Measurements from ENCODE around the gene PCDHB11.
"Not testable (repeated sequence)": the region's sequence is repeated elsewhere in the genome, so short reads cannot be mapped to it uniquely, and the experiment has no call there.

Gene PCDHB11

DNA sequence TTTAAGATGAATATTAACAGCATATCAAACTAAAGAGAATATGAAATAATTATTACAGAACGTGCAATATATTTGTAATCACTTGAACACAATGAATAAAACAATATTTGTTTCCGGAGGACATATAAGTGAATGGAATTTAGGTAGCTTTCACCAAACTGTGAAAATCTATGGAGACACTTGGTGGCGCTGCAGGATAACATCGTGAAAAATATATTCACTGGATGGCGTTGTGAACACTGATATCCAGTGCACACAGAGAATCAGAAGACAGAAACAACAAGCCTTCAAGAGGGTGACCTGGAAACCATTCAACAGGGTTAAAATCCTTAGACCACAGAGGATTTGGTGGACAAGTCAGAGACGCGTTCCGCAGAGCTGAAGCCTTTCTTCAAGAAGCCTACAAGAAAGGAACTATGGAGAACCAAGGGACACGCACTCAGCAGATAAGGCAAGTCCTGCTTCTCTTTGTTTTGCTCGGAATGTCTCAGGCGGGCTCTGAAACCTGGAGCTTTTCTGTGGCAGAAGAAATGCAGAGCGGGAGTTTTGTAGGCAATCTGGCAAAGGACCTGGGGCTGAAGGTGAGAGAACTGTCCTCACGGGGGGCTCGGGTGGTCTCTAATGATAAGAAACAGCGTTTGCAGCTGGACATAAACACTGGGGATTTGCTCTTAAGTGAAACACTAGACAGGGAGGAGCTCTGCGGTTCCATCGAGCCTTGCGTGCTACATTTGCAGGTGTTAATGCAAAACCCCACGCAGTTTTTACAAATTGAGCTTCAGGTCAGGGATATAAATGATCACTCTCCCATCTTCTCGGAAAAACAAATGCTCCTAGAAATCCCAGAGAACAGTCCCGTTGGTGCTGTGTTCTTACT, at the start of gene PCDHB11:
Gene PCDHB11, plus strand, starts transcription at position 269 of the 877 bp plus-strand sequence. Its CDS starts 148 bp downstream, at position 417.
- DNase-seq (ENCODE audit: low spot score) = peak; percentile 59

DNA sequence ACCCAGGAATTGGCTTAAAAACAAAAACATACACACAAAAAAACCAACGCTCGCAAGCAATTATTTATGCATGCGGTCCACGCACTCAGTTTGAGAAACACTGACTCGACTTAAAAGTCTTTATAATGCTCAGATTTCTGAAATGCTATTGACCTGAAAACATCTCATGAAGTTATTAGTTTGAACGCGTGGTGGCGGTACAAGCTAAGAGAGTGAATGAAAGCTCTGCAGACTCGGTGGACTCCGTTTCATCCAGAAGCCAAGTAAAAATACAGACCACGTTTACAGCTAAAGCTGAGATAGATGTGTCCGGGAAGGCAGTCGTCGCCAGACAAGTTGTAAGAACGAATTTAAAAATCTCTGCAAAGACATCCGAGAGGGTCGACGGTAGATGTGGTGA, 49.6 kb upstream of the PCDHB11 start, which contains the start of gene PCDHB6:
Gene PCDHB6, plus strand, starts transcription at position 246 of the 400 bp plus-strand sequence. CDS start 201 bp downstream, outside the sequence.
- DNase-seq (ENCODE audit: low spot score) = no peak

DNA sequence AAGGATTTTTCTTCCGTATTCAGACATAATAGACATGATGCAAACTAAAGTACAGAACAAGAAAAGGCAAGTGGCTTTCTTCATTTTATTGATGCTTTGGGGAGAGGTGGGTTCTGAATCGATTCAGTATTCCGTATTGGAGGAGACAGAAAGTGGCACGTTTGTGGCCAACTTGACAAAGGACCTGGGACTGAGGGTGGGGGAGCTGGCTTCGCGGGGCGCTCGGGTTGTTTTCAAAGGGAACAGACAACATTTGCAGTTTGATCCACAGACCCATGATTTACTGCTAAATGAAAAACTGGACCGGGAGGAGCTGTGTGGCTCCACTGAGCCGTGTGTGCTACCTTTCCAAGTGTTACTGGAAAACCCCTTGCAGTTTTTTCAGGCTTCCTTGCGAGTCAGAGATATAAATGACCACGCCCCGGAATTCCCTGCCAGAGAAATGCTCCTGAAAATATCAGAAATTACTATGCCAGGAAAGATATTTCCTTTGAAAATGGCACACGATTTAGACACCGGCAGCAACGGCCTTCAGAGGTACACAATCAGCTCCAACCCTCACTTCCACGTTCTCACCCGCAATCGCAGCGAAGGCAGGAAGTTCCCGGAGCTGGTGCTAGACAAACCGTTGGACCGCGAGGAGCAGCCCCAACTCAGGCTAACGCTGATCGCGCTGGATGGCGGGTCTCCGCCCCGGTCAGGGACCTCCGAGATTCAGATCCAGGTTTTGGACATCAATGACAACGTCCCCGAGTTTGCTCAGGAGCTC, 49.0 kb upstream of the PCDHB11 start:
- no peak for DNase-seq (ENCODE audit: low spot score)

GRCh38 chr5:141150993-141151325, 48.5 kb upstream of the PCDHB11 start:
- DNase-seq (ENCODE audit: low spot score) = no peak

- not testable (repeated sequence) for DNase-seq (ENCODE audit: low spot score)
Measured at GRCh38 chr5:141151632-141152031, 47.8 kb upstream of the PCDHB11 start.

- DNase-seq (ENCODE audit: low spot score) = not testable (repeated sequence)
Measured at GRCh38 chr5:141152096-141152495, 47.3 kb upstream of the PCDHB11 start.

- DNase-seq (ENCODE audit: low spot score) = no peak
Measured at GRCh38 chr5:141155540-141156374, 43.7 kb upstream of the PCDHB11 start.

DNA sequence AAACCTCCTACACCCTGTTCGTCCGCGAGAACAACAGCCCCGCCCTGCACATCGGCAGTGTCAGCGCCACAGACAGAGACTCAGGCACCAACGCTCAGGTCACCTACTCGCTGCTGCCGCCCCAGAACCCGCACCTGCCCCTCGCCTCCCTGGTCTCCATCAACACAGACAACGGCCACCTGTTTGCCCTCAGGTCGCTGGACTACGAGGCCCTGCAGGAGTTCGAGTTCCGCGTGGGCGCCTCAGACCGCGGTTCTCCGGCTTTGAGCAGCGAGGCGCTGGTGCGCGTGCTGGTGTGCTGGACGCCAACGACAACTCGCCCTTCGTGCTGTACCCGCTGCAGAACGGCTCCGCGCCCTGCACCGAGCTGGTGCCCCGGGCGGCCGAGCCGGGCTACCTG, 42.1 kb upstream of the PCDHB11 start:
- not testable (repeated sequence) for DNase-seq (ENCODE audit: low spot score)

- not testable (repeated sequence) for DNase-seq (ENCODE audit: low spot score)
Measured at GRCh38 chr5:141157901-141158300, 41.5 kb upstream of the PCDHB11 start.

DNA sequence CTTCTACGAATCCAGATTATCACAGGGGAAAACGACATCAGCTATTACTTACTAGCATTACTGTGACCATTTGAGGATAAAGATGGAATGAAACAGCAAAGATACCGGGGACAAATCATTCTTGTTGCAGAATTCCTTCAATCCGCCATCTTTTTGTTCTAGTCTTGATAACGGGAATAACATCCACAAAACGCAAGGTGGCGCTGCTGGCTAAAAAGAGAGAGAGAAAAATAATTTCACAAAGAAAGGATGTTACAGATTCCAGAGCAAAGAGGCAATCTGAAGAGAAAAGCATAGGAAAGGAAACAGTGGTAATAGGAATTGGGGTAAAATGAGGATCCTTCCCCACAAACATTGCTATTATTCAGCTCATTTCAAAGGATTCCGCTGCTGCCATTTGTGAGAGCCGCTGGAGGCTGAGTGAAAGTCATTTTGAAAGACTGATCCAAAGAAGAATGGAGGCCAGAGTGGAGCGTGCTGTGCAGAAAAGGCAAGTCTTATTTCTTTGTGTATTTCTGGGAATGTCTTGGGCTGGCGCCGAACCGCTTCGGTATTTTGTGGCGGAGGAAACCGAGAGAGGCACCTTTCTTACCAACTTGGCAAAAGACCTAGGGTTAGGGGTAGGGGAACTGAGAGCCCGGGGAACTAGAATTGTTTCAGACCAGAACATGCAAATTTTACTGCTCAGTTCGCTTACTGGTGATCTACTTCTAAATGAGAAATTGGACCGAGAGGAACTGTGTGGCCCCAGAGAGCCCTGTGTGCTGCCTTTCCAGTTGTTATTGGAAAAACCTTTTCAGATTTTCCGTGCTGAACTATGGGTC, 26.8 kb upstream of the PCDHB11 start, which contains the start of gene PCDHB7:
Gene PCDHB7, plus strand, starts transcription at position 264 of the 824 bp plus-strand sequence. Its CDS starts 192 bp downstream, at position 456.
- peak; percentile 61 for DNase-seq (ENCODE audit: low spot score)

GRCh38 chr5:141174291-141175104, 24.9 kb upstream of the PCDHB11 start:
- DNase-seq (ENCODE audit: low spot score) = not testable (repeated sequence)

DNA sequence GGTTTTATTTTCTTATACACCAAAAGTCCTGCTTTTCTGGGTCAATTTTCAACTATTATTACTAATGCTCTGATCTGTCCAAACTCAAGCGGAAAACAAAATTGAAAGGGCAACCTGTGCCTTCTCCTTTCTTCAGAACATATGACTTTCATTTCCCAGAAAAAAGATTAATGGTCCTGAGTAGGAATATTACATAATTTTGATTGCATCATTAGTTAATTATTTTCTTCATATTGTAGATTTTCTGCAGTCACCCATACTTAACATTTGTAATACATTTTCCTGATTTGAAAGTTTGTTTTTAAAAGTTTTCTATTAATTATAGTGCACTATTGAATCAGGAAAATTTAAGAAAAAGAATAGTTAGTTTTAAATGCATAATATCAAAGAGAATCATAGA, 23.5 kb upstream of the PCDHB11 start:
- no peak for DNase-seq (ENCODE audit: low spot score)

DNA sequence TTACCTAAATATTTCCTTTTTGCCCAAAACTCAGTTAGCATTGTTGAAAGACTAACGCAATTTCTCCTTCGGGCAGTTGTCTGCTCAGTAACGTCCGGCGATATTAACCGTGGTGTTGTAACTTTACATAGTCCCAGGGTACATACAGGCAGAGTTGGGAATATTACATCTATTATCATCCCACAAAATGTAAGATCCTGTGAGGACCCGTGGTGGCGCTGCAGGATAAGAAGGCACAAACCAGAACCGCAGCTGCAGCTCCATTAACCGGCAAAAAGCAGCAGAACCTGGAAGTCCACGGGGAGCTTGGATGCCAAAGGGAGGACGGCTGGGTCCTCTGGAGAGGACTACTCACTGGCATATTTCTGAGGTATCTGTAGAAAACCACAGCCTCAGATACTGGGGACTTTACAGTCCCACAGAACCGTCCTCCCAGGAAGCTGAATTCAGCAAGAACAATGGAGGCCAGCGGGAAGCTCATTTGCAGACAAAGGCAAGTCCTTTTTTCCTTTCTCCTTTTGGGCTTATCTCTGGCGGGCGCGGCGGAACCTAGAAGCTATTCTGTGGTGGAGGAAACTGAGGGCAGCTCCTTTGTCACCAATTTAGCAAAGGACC, 21.7 kb upstream of the PCDHB11 start, which contains the start of gene PCDHB8:
Gene PCDHB8, plus strand, starts transcription at position 214 of the 615 bp plus-strand sequence. Its CDS starts 245 bp downstream, at position 459.
- peak; percentile 88 for DNase-seq (ENCODE audit: low spot score)

GRCh38 chr5:141179371-141179770, 20.1 kb upstream of the PCDHB11 start:
- not testable (repeated sequence) for DNase-seq (ENCODE audit: low spot score)

- DNase-seq (ENCODE audit: low spot score) = not testable (repeated sequence)
Measured at GRCh38 chr5:141179876-141180275, 19.6 kb upstream of the PCDHB11 start.

DNA sequence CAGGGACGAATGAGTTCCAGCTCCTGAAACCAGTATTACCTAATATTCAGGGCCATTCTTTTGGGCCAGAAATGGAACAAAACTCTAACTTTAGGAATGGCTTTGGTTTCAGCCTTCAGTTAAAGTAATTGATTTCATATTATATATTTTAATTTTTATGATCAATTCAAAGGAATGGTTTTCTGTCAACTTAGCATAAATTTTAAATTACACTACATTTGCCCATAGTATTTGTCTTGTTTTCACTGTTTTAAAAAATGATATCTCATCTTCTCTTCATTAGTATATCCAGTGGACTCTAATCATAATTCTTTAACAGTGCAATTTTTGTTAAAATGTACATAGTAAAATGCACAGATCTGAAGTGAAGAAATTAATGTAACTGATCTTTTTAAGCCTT, 19.1 kb upstream of the PCDHB11 start:
- DNase-seq (ENCODE audit: low spot score) = no peak

GRCh38 chr5:141182248-141182647, 17.2 kb upstream of the PCDHB11 start, which contains the start of gene PCDHB16:
Gene PCDHB16 (plus strand): TSS chr5:141182387. CDS start chr5:141182560, 173 bp downstream.
- no peak for DNase-seq (ENCODE audit: low spot score)

GRCh38 chr5:141184117-141184855, 15.1 kb upstream of the PCDHB11 start:
- not testable (repeated sequence) for DNase-seq (ENCODE audit: low spot score)
